Measurements from ENCODE around the gene PITPNC1. TPM values are rescaled to one million over a fixed set of nuclear protein-coding genes. Genes with fewer than 3 reads are reported as not detected.

Gene PITPNC1
- polyA plus RNA-seq, 1 experiment, result 9.1 TPM

DNA sequence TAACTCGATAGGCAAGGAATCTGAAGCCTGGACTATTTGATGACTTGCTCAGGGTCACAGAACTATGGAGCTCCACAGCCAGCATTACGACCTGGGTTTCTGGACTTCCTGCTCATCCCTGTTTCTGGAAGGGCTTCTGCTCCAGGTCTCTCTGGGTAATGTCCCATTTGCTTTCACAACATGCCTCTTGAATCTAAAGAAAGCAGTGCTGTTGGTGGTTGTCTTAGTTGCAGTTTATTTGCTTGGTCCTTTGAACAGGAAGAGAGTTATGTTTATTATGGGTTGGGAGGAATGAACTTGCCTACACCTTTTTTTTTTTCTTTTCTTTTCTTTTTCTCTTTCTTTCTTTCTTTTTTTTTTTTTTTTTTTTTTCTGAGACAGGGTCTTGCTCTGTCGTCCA, 84.8 kb downstream of the PITPNC1 start:
- Histone ChIP-seq H3K4me3 (ENCODE audit: low read depth, low read length) (no peak overlapping the region), H3K27me3 (ENCODE audit: control insufficient read depth, insufficient read depth, low read length) (no peaks in the 10 kb centered on the region), H3K27ac (ENCODE audit: low read depth, low read length) (no peak overlapping the region), H3K9me3 (ENCODE audit: control insufficient read depth, insufficient read depth, low read length) (peaks cover 13% of the 10 kb centered on the region; the same call in 1 of the 2 replicates)
- TF ChIP-seq, protein P1, sequence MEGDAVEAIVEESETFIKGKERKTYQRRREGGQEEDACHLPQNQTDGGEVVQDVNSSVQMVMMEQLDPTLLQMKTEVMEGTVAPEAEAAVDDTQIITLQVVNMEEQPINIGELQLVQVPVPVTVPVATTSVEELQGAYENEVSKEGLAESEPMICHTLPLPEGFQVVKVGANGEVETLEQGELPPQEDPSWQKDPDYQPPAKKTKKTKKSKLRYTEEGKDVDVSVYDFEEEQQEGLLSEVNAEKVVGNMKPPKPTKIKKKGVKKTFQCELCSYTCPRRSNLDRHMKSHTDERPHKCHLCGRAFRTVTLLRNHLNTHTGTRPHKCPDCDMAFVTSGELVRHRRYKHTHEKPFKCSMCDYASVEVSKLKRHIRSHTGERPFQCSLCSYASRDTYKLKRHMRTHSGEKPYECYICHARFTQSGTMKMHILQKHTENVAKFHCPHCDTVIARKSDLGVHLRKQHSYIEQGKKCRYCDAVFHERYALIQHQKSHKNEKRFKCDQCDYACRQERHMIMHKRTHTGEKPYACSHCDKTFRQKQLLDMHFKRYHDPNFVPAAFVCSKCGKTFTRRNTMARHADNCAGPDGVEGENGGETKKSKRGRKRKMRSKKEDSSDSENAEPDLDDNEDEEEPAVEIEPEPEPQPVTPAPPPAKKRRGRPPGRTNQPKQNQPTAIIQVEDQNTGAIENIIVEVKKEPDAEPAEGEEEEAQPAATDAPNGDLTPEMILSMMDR (IDR thresholded peaks at IDR 0.05; ENCODE audit: low read depth, low read length), result no peak
- DNase-seq (ENCODE audit: low read depth, low spot score), result no peak
- ChIA-PET CTCF (interaction anchor here (5.3 kb wide), 1 partner anchor 14 kb away, joined by 21 read pairs; no protein-coding TSS in a partner anchor), POLR2A (interaction anchor here (0.6 kb wide), 1 partner anchor 85 kb away, joined by 3 read pairs; no protein-coding TSS in a partner anchor)

DNA sequence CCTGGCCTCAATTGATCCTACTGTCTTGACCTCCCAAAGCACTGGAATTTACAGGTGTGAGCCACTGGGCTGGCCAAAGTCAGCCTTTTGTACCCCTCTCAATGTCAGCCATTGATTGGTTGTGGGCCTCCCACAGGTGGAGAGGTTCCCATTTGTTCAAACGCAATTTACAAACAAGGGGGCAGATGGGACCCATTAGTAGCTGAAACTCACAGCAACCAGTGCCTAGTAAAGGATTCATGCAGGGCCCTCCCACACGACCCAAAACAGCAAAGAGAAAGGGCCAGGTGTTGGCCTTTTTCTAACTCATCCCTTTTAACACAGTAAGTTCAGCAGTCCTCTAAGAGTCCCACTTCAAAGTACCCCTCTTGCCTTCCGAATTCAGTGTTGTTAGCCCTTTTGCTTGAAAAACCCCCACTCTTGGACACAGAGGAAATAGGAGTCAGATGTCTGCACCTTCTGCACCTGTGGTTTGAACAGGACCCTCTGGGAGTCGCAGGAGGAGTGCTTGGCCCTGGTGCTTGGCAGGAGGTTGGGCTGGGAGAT, 89.2 kb downstream of the PITPNC1 start:
- DNase-seq (ENCODE audit: low read depth, low spot score), result no peak
- CTCF ChIA-PET, result interaction anchor here (5.3 kb wide), 1 partner anchor 9 kb away, joined by 21 read pairs; no protein-coding TSS in a partner anchor
- H3K27me3 ChIP-seq (ENCODE audit: control insufficient read depth, insufficient read depth, low read length), result no peaks in the 10 kb centered on the region
- H3K9me3 ChIP-seq (ENCODE audit: control insufficient read depth, insufficient read depth, low read length), result no peaks in the 10 kb centered on the region; the same call in 1 of the 2 replicates
- H3K27ac ChIP-seq (ENCODE audit: low read depth, low read length), result no peak overlapping the region
- H3K4me3 ChIP-seq (ENCODE audit: low read depth, low read length), result no peak overlapping the region
- POLR2A ChIA-PET, result no interaction called here
- TF ChIP-seq, protein P1 (IDR thresholded peaks at IDR 0.05; ENCODE audit: low read depth, low read length), result no peak

DNA sequence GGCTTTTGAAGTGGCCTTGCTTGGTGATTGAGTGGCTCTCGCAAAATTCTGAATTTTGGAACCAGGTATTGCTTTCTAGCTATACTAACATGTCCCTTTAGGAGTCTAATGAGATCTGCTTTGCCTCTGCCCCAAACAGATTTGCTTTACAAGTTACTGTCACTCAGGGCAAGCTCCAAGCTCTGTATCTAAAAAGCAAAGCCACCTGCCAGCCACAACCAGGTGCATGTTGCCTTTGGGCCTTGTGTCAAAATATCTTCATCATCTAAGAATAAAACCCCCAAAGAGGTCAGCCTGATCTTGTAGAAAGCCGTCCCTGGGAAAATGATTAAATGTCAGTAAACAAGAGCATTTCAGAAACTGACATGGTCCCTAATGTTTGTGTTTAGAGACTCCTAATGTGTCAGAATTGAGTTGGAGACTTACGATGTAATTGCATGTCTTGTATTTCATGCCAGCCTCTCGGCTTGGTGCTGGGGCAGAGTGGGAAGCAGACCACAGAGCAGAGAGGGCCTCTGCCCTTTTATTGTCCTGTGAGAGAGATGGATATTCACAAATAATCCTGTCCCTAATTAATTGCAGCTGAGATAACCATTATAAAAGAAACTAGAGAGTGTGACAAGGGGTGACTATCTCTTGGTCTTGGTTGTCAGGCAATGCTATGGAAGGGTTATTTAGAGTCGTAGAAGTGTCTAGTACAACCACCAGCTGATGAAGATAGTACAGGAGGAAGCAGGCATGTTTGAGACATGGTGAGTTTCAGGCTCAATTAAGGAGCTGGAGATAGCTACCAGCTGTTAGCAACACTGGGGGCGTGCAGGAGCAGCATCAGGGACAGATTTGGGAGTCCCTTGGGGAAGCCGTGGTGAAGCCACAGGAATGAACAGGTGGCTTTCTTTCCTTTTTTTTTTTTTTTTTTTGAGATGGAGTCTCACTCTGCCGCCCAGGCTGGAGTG, 90.7 kb downstream of the PITPNC1 start:
- Histone ChIP-seq H3K27me3 (ENCODE audit: control insufficient read depth, insufficient read depth, low read length) (no peaks in the 10 kb centered on the region), H3K9me3 (ENCODE audit: control insufficient read depth, insufficient read depth, low read length) (no peaks in the 10 kb centered on the region; the same call in 1 of the 2 replicates), H3K27ac (ENCODE audit: low read depth, low read length) (no peak overlapping the region), H3K4me3 (ENCODE audit: low read depth, low read length) (no peak overlapping the region)
- TF ChIP-seq, protein P1 (IDR thresholded peaks at IDR 0.05; ENCODE audit: low read depth, low read length), result no peak
- DNase-seq (ENCODE audit: low read depth, low spot score), result no peak
- POLR2A ChIA-PET, result interaction anchor here (0.7 kb wide), 1 partner anchor 336 kb away, joined by 4 read pairs; no protein-coding TSS in a partner anchor
- CTCF ChIA-PET, result interaction anchor here (0.6 to 0.7 kb wide), 3 partner anchors 9 to 232 kb away, joined by 4 to 10 read pairs (median 7); no protein-coding TSS in a partner anchor

DNA sequence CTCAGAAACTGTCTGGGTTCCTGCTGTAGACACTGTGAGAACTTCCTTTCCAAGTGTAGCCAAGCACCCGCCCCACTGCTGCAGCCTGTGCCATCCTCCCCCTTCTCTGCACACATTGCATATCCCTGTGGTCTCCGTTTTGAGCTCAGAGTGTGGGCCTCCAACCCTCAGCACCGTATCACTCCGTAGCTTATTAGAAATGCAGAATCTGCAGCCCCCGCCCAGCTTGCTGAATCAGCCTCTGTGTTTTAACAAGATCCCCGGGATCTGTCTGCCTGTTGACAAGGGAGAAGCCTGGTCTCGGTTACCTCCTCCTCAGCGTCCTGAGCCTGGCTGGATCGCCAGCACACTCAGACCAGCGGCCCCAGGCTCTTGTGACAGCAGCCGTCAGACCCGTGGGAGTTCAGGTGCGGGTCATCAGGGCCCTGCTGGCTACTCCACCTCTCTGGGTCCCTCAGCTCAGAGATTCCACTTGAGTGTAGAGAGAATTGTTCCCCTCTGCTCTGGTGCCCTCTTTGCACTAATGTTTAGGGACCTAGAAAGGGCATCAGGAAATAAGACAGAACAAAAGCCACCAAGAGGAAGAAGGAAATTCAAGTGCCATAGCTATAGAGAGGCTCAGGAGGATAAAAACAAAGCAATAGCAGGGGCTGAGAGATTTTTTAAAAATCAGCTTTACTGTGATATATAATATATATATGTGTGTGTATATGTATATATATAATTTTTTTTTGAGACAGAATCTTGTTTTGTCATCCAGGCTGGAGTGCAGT, 92.3 kb downstream of the PITPNC1 start:
- Histone ChIP-seq H3K27ac (ENCODE audit: low read depth, low read length) (peak overlapping the region; percentile 21), H3K27me3 (ENCODE audit: control insufficient read depth, insufficient read depth, low read length) (no peaks in the 10 kb centered on the region), H3K9me3 (ENCODE audit: control insufficient read depth, insufficient read depth, low read length) (no peaks in the 10 kb centered on the region; the same call in 1 of the 2 replicates), H3K4me3 (ENCODE audit: low read depth, low read length) (no peak overlapping the region)
- CTCF ChIA-PET, result interaction anchor here (0.6 to 0.7 kb wide), 3 partner anchors 24 to 228 kb away, joined by 3 to 4 read pairs (median 4); no protein-coding TSS in a partner anchor
- POLR2A ChIA-PET, result no interaction called here
- TF ChIP-seq, protein P1 (IDR thresholded peaks at IDR 0.05; ENCODE audit: low read depth, low read length), result no peak
- no peak for DNase-seq (ENCODE audit: low read depth, low spot score)
